Sigmoid colon (tissue), 7 donors: ENCODE data around the gene COL4A1. TPM values are rescaled to one million over a fixed set of nuclear protein-coding genes. Genes with fewer than 3 reads are reported as not detected.

Source experiments
- DNase-seq: peaks from one replicate; pipeline ENCODE4 v3.0.0-alpha.2; 2019
- H3K27ac ChIP-seq, 4 donors: fragments of 200-600 bp; sonication (generic); one replicate each; pipeline ENCODE4 v1.5.1; 2016 to 2019; ENCODE audit warnings: mild to moderate bottlenecking in 1 of 4
- H3K27me3 ChIP-seq, 3 donors: fragments of 200-600 bp; sonication (generic); one replicate each; pipeline ENCODE4 v1.5.1; 2019; ENCODE audit warnings: mild to moderate bottlenecking in 1 of 3
- H3K36me3 ChIP-seq, 4 donors: fragments of 200-600 bp; sonication (generic); one replicate each; pipeline ENCODE4 v1.5.1; 2016 to 2019
- H3K4me1 ChIP-seq, 4 donors: fragments of 200-600 bp; sonication (generic); one replicate each; pipeline ENCODE4 v1.5.1; 2017 to 2019
- H3K4me3 ChIP-seq, 4 donors: fragments of 200-600 bp; sonication (generic); one replicate each; pipeline ENCODE4 v1.5.1; 2017 to 2019; ENCODE audit warnings: mild to moderate bottlenecking in 2 of 4, moderate library complexity in 1 of 4
- H3K9me3 ChIP-seq, 4 donors: fragments of 200-600 bp in 3 of 4; sonication (generic) in 3 of 4; one replicate each; pipeline versions ENCODE4 v1.5.1 to v1.6.1; 2013 to 2019
- CTCF ChIP-seq, 4 experiments: fragments of 450-650 bp in 3 of 4; fragments of 200-600 bp in 1 of 4; IDR thresholded peaks; one replicate each; pipeline ENCODE4 v1.5.1; 2016 to 2019; ENCODE audit warnings: antibody characterized with exemption in 4 of 4, mild to moderate bottlenecking in 3 of 4, moderate library complexity in 2 of 4
- EP300 ChIP-seq, 4 donors: sonication (generic); formaldehyde crosslinking; IDR thresholded peaks; one replicate each; pipeline ENCODE4 v1.6.1; 2017; ENCODE audit warnings: antibody characterized with exemption in 4 of 4
- POLR2A ChIP-seq, 2 donors: fragments of 450-650 bp; IDR thresholded peaks; one replicate each; pipeline ENCODE4 v1.6.1; 2016; ENCODE audit warnings: antibody characterized with exemption in 2 of 2, mild to moderate bottlenecking in 2 of 2, moderate library complexity in 2 of 2
- POLR2AphosphoS5 ChIP-seq, 4 donors: sonication (generic); formaldehyde crosslinking; IDR thresholded peaks; one replicate each; pipeline ENCODE4 v1.6.1; 2017; ENCODE audit warnings: antibody characterized with exemption in 4 of 4
- WGBS, 2 donors: extraction: QIAGEN DNeasy Blood & Tissue Kit; methylation state at CpG; one replicate each; pipeline ENCODE4 v1.1.7; 2013; 5-methylcytosine and 5-hydroxymethylcytosine counted together
- intact Hi-C: fragments of 100-400 bp; cut with DNase I; formaldehyde crosslinking; loops from one replicate; pipeline ENCODE4 v1.15.1; 2023
- polyA plus RNA-seq, 3 donors: library from polyadenylated mRNA; stranded (reverse); fragments of 200-250 nt; gene quantifications; one replicate each; pipeline ENCODE4 v1.2.3, GENCODE V29; 2013
- total RNA-seq, 4 donors: library from RNA; depleted of rRNA; stranded (reverse); fragments of >200 nt; gene quantifications; one replicate each; pipeline ENCODE4 v1.1.0, GENCODE V29; 2016
- donor health status: healthy with polysubstance abuse.
- donor health status: Bipolar disorder and iron deficiency.
- donor health status: healthy.

Gene COL4A1
- total and polyA plus RNA-seq, 7 donors: 9.2 to 598 (median 235) TPM

GRCh38 chr13:110339263-110339662, 32.3 kb upstream of the COL4A1 start:
- no peaks in the 10 kb centered on the region for H3K27me3 ChIP-seq
- TF ChIP-seq CTCF (IDR thresholded peaks at IDR 0.05) (no peak), POLR2A (IDR thresholded peaks at IDR 0.05) (no peak), POLR2AphosphoS5 (IDR thresholded peaks at IDR 0.05) (no peak), EP300 (IDR thresholded peaks at IDR 0.05) (no peak)
- DNase-seq: no peak
- H3K9me3 ChIP-seq: no peaks in the 10 kb centered on the region
- H3K27ac ChIP-seq: peak overlapping the region; percentile 88 to 100 (median 94)
- no peaks in the 10 kb centered on the region for H3K36me3 ChIP-seq
- no peak overlapping the region for H3K4me3 ChIP-seq
- WGBS, 2 donors: 75 to 90% methylated on average over 6 of the region's 6 CpGs
- peaks cover 0 to 100% (median 93%) of the 10 kb centered on the region in 4 donors for H3K4me1 ChIP-seq
- intact Hi-C loops: loop anchor here (2.0 kb wide), 2 partner anchors 26 to 74 kb away; no protein-coding TSS in a partner anchor

- 55 to 70% methylated on average over 13 of the region's 13 CpGs for WGBS, 2 donors
- Histone ChIP-seq H3K27ac (peak overlapping the region; percentile 88 to 100 (median 94)), H3K27me3 (no peaks in the 10 kb centered on the region), H3K4me1 (peaks cover 0 to 100% (median 95%) of the 10 kb centered on the region in 4 donors), H3K36me3 (no peaks in the 10 kb centered on the region), H3K4me3 (peak overlapping the region in 1 of 4 donors; percentile 2), H3K9me3 (no peaks in the 10 kb centered on the region)
- intact Hi-C loops: loop anchor here (2.0 kb wide), 2 partner anchors 26 to 74 kb away; no protein-coding TSS in a partner anchor
- TF ChIP-seq POLR2AphosphoS5 (IDR thresholded peaks at IDR 0.05) (peak; percentile 53 to 75 (median 74)), POLR2A (IDR thresholded peaks at IDR 0.05) (peak in 1 of 2 donors; percentile 27), CTCF (IDR thresholded peaks at IDR 0.05) (no peak), EP300 (IDR thresholded peaks at IDR 0.05) (peak in 3 of 4 donors; percentile 58 to 88 (median 63))
- DNase-seq: peak; percentile 92
Measured at GRCh38 chr13:110338441-110339101, 31.6 kb upstream of the COL4A1 start.

GRCh38 chr13:110337247-110337646, 30.3 kb upstream of the COL4A1 start:
- Histone ChIP-seq H3K27me3 (no peaks in the 10 kb centered on the region), H3K4me1 (peaks cover 0 to 100% (median 95%) of the 10 kb centered on the region in 4 donors), H3K27ac (peak overlapping the region; percentile 88 to 100 (median 94)), H3K36me3 (no peaks in the 10 kb centered on the region), H3K9me3 (no peaks in the 10 kb centered on the region), H3K4me3 (no peak overlapping the region)
- TF ChIP-seq EP300 (IDR thresholded peaks at IDR 0.05): peak in 1 of 4 donors; percentile 8
- no peak for TF ChIP-seq POLR2AphosphoS5 (IDR thresholded peaks at IDR 0.05)
- peak; percentile 87 for DNase-seq
- intact Hi-C loops: no loop called here
- WGBS, 2 donors: 76 to 87% methylated on average over 7 of the region's 7 CpGs

GRCh38 chr13:110336681-110337080, 29.7 kb upstream of the COL4A1 start:
- H3K4me1 ChIP-seq: peaks cover 0 to 100% (median 95%) of the 10 kb centered on the region in 4 donors
- DNase-seq: no peak
- 77 to 80% methylated on average over 5 of the region's 5 CpGs for WGBS, 2 donors
- no peaks in the 10 kb centered on the region for H3K36me3 ChIP-seq
- peak overlapping the region; percentile 88 to 100 (median 94) for H3K27ac ChIP-seq
- TF ChIP-seq CTCF (IDR thresholded peaks at IDR 0.05) (no peak), EP300 (IDR thresholded peaks at IDR 0.05) (peak in 2 of 4 donors; percentile 34 to 78), POLR2AphosphoS5 (IDR thresholded peaks at IDR 0.05) (peak in 3 of 4 donors; percentile 14 to 54 (median 45)), POLR2A (IDR thresholded peaks at IDR 0.05) (no peak)
- no peaks in the 10 kb centered on the region for H3K27me3 ChIP-seq
- intact Hi-C loops: no loop called here
- no peaks in the 10 kb centered on the region for H3K9me3 ChIP-seq
- H3K4me3 ChIP-seq: no peak overlapping the region

GRCh38 chr13:110336108-110336507, 29.2 kb upstream of the COL4A1 start:
- TF ChIP-seq POLR2A (IDR thresholded peaks at IDR 0.05) (no peak), CTCF (IDR thresholded peaks at IDR 0.05) (no peak), EP300 (IDR thresholded peaks at IDR 0.05) (no peak), POLR2AphosphoS5 (IDR thresholded peaks at IDR 0.05) (no peak)
- WGBS, 2 donors: 90 to 95% methylated on average over 9 of the region's 9 CpGs
- Histone ChIP-seq H3K36me3 (no peaks in the 10 kb centered on the region), H3K27me3 (no peaks in the 10 kb centered on the region), H3K27ac (peak overlapping the region; percentile 88 to 100 (median 94)), H3K4me1 (peaks cover 0 to 100% (median 95%) of the 10 kb centered on the region in 4 donors), H3K9me3 (no peaks in the 10 kb centered on the region), H3K4me3 (no peak overlapping the region)
- no peak for DNase-seq
- intact Hi-C loops: no loop called here
